Adrenal gland (tissue), 5 donors: ENCODE results near the gene SCN4A.

ENCODE experiments used
- CTCF ChIP-seq, 6 experiments: fragments of 450-650 bp in 4 of 6; fragments of 200-600 bp in 2 of 6; sonication (generic) in 1 of 6; IDR thresholded peaks; 1 replicate in 5 of 6; 2 replicates in 1 of 6; pipeline versions ENCODE4 v1.5.1 to v1.8.0; 2016 to 2021; ENCODE audit warnings: antibody characterized with exemption in 6 of 6, mild to moderate bottlenecking in 2 of 6, moderate library complexity in 1 of 6
- POLR2A ChIP-seq, 2 donors: fragments of 450-650 bp; IDR thresholded peaks; one replicate each; pipeline ENCODE4 v1.6.1; 2017; ENCODE audit warnings: antibody characterized with exemption in 2 of 2, mild to moderate bottlenecking in 2 of 2, moderate library complexity in 1 of 2
- donor health status: DM: no; HTN: no; CAD: no.

GRCh38 chr17:63966646-63967264 lies 6.0 kb downstream of the SCN4A start:
- TF ChIP-seq CTCF (IDR thresholded peaks at IDR 0.05) (no peak), POLR2A (IDR thresholded peaks at IDR 0.05) (no peak)
